NCI-H526 (cell line): Measurements from ENCODE around the gene SYNE2.
"Not testable (repeated sequence)": the region's sequence is repeated elsewhere in the genome, so short reads cannot be mapped to it uniquely, and the experiment has no call there.

Experiments
- DNase-seq, 2 experiments: peaks; one replicate each; lab custom pipeline; 2025; lab: John Stamatoyannopoulos, UW

Gene SYNE2

GRCh38 chr14:64119500-64119899 lies 266.7 kb downstream of the SYNE2 start:
- no peak for DNase-seq

DNA sequence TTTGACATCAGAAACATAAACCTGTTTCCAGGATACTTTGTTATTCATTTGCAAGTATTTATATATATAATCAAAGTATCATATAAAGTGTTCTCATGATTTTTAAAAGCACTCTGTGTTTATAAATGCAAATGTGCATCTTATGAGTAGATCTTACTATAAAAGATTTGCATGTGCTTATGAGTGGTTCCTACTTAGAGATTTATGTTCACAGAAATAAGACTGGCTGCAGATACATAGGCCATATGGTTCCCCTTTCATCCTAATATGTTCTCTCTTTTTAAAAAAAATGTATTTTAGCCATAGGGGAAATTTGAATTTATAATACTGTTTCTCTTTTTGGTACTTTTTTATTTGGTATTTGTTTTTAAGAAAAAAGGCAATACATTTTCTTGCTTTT lies 267.2 kb downstream of the SYNE2 start:
- peak; percentile 35 to 45 for DNase-seq

DNA sequence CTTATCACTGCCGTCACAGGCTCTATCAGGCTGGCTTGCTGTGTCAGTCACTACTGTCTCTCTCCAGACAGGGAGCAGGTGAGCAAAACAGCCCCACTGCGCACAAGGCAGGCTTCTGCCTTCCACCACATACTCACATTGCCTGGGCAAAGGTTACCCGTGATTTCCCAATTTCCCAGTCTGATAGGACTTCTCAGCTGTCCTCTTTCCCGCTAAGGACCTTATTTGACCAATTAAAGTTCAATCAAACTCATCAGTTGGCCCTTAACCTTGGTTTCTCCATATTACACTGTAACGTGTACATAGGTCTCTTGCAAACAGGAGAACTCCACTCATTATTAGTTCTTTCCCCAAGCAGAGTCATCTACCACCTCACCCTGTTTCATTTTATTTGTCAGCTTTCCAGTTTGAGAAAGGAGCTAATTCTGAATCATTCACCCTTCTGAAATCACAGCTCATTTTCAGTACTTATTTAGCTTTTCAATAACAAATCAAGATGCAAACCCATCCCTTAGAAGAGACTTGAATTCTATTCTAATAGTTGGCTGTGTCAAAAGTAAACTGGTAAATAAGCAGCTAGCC lies 270.5 kb downstream of the SYNE2 start:
- DNase-seq, result no peak

DNA sequence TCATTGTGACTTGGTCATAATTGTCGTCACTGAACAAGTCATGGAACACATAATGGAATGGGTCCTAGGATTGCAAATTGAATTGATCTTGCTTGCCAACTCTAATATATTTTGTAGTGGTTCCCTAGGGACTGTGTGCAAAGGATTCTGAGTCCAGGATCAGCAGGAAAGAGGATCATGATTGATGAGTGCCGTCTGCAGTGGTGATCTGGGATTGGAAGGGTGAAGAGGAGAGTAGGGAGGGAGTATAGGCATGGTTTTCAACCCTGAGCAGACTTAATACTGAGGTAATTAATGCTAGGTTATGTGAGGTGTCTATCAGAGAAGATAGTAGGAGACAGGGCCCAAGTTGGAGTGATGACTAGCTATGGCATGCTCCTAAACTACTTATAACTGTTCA lies 272.5 kb downstream of the SYNE2 start:
- no peak for DNase-seq

DNA sequence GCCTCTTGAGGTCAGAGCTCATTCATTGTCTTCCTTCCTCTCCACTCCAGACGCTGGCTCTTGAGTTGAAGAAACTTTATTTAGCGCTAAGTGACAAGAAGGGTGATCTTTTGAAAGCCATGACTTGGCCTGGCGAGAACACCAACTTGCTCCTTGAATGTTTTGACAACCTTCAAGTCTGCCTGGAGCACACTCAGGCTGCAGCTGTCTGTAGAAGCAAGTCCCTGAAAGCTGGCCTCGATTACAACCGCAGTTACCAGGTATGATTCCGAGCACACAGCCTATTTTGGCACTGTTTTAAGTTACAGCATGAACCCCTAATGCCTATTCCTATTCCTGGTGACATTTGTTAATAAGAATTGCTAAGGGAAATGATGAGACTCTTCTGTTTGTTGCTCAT lies 273.7 kb downstream of the SYNE2 start:
- DNase-seq, result no peak

- no peak for DNase-seq
Measured at GRCh38 chr14:64137657-64138290, 285.0 kb downstream of the SYNE2 start.

DNA sequence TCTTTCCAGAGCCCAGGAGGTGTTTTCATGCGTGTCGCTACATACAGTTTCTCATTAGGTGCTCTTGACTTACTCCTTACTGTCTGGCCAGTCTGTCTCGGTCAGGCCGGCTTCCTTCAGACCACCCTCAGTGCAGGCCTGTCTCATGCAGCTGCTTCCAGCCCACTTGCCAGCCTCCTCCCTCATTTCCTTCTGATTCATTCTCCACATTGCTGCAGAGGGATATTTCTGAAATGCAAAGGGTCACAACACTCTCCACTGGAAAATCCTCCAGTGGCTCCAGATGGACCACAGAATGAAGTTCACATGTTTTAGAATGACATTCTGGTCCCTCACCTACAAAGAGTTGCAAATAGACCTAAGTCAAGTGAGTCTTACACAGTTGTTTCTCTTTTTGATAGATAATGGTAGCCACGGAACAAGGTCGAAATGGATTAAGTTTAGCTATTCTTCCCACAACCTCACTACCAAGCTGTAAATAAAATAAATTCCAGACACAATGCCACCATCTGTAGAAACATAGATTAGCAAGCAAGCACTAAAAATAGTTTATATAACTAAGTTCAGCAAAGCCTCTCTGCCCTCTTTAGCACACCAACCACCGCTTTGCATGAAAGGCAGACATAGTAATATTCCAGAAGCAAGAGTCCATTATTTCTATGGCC lies 294.5 kb downstream of the SYNE2 start:
- no peak for DNase-seq

DNA sequence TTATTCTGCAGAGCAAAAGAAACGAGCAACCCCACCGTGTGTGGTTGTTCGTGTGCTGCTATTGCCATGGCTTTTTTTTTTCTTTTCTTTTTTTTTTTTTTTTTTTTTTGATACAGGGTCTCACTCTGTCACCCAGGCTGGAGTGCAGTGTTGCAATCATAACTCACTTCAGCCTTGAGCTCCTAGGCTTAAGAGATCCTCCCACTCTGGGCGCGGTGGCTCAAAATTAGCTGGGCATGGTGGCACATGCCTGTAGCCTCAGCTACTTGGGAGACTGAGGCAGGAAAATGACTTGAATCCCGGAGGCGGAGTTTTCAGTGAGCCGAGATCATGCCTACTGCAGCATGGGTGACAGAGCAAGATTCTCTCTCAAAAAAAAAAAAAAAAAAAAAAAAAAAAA lies 297.1 kb downstream of the SYNE2 start:
- DNase-seq, result no peak

- DNase-seq, result no peak
Measured at GRCh38 chr14:64158608-64159007, 305.8 kb downstream of the SYNE2 start.

DNA sequence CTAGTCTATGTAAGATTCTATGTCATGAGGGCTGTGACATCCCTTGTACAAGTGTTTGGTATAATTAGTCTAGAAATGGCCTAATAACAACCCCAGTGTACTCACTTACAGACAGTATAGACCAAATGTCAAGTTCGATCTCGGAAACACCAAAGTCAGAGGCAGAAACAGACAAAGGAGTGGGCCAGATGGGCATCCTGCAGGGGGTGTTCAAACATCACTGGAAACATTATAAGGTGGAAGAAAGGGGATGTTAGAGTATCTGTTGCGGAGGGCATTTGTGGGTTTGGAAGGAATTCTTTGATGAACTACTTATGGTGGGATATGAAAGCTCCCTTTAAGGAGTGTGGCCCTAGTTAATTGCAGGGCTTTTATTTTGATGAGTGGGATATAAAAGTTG lies 306.8 kb downstream of the SYNE2 start:
- DNase-seq, result no peak

- no peak for DNase-seq
Measured at GRCh38 chr14:64170181-64170580, 317.4 kb downstream of the SYNE2 start.

DNA sequence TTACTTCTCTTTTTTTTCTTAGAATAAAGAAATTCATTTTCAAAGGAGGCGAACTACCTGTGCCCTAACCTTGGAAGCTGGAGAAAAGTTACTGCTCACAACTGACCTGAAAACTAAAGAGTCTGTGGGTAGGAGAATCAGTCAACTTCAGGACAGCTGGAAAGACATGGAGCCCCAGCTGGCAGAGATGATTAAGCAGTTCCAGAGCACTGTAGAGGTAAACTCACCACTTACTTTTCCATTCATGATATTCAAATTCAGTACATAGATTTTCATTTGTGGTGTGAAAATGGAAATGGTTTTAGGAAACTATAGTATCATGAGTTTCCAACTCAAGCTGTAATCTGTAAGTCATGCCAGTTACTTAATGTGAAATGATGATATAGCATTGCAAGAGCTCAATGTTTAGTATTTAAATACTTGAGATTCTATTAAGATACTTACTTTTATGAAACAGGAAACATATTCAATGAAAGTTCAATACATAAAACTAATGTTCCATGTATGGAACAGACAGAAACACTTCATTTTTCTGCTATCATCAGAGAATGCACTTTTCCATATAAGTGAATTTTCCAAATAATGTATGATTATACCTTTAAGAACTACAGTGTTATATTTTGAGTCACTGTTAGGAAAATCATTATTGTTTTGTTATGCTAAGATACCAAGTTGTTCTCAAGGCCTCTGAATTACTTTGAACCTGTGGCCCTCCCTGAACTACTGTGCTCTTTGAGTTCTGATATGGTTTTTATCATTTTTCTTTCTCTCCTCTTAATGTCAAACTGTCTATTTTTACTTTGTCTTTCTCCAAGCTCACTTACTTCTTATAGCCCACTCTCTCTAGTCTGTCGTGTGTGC lies 322.3 kb downstream of the SYNE2 start:
- DNase-seq, result no peak

DNA sequence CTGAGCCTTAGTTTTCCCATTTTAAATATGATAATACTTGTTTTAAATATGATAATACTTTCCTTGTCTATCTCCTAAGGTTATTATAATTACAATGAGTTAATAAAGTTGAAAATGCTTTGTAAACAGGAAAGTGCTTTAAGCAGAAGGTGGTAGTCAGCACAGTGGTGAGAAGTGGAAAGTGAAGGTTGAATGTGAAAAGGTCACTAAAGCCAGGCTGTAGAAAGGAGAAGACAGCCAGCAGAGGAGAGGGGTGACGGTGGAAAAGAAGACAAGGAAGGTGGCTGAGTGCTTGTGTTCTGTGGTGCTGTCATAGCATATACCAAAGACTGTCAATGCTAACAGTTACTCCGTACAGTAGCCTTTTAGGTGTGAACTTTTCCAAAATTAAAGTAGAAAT lies 323.5 kb downstream of the SYNE2 start:
- no peak for DNase-seq

- no peak for DNase-seq
Measured at GRCh38 chr14:64178814-64179213, 326.0 kb downstream of the SYNE2 start.

DNA sequence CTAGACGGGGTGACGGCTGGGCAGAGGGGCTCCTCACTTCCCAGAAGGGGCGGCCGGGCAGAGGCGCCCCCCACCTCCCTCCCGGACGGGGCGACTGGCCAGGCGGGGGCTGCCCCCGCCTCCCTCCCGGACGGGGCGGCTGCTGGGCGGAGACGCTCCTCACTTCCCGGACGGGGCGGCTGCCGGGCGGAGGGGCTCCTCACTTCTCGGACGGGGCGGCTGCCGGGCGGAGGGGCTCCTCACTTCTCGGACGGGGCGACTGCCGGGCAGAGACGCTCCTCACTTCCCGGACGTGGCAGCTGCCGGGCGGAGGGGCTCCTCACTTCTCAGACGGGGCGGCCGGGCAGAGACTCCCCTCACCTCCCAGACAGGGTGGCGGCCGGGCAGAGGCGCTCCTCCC lies 330.1 kb downstream of the SYNE2 start:
- DNase-seq, result not testable (repeated sequence)

GRCh38 chr14:64184103-64184729 lies 331.4 kb downstream of the SYNE2 start:
- DNase-seq, result no peak

DNA sequence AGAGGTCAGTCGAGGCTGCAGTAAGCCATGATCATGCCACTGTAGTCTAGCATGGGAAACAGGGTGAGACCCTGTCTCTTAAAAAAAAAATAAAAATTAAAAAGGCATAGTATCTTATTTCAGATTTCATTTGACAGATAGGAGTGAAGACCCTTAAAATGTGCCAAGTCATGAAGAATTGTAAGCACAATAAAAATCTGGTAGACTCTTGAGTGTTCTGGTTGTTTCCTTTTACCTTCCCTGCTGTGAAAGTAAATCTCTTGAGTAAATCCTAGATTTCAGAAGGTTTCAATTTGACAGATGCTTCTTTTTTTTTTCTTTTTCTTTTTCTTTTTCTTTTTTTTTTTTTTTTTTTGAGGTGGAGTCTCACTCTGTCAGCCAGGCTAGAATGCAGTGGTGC lies 332.4 kb downstream of the SYNE2 start:
- DNase-seq, result no peak

GRCh38 chr14:64186231-64187129 lies 333.7 kb downstream of the SYNE2 start:
- DNase-seq, result no peak

GRCh38 chr14:64187331-64187730 lies 334.5 kb downstream of the SYNE2 start:
- DNase-seq, result no peak

- no peak for DNase-seq
Measured at GRCh38 chr14:64190974-64191502, 338.2 kb downstream of the SYNE2 start.

DNA sequence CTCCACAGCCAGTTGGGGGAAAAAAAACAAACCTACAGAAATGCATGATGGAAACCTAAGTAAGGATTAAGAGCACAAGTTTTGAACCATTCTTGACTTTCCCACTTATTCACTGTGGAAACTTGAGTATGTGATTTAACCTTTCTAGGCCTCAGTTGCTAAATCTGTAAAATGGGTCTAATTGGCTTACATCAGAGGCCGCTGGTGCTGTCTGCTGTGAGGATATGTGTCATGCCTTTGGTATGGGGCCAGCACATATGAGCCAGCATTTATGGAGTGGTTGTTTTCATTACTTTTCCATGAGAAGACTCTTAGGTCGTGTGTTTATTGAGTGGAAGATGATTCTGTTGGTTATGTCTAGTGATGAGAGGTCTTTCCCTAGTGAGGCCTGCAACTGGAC lies 339.0 kb downstream of the SYNE2 start:
- no peak for DNase-seq
